A673 (cell line): ENCODE data around the gene ZCWPW2. TPM values are rescaled to one million over a fixed set of nuclear protein-coding genes. Genes with fewer than 3 reads are reported as not detected.

Experiments used
- BruUV-seq: library from RNA; stranded (reverse); fragments of 400-500 nt; replicated peaks from 2 replicates; lab custom pipeline; 2021; lab: Mats Ljungman, UMichigan
- CTCF ChIA-PET: fragments of 300-600 bp; sonication (Branson Sonifier 250); formaldehyde crosslinking; loops from one replicate; lab custom pipeline; 2022; ENCODE audit warnings: antibody characterized with exemption; lab: Charles Lee
- POLR2A ChIA-PET: fragments of 300-600 bp; sonication (Branson Sonifier 250); formaldehyde crosslinking; loops from one replicate; lab custom pipeline; 2022; ENCODE audit warnings: antibody characterized with exemption; ENCODE audit not compliant: low non-redundant PET; lab: Charles Lee
- DNase-seq: peaks from one replicate; pipeline ENCODE4 v3.0.0-alpha.2; 2015; ENCODE audit warnings: low spot score
- H3K27ac ChIP-seq: fragments of 200-600 bp; sonication (generic); 2 replicates; pipeline ENCODE4 v1.5.1; 2016; ENCODE audit warnings: mixed run types, low read depth, mild to moderate bottlenecking, mixed read lengths, antibody characterized with exemption, low read length; ENCODE audit not compliant: poor library complexity, severe bottlenecking
- H3K27me3 ChIP-seq: fragments of 200-600 bp; sonication (generic); replicated peaks from 2 replicates; pipeline ENCODE4 v1.6.1; 2017; ENCODE audit warnings: mixed run types, low read depth, mild to moderate bottlenecking, mixed read lengths, antibody characterized with exemption, low read length; ENCODE audit not compliant: insufficient read depth, poor library complexity
- H3K36me3 ChIP-seq: fragments of 200-600 bp; sonication (generic); 2 replicates; pipeline ENCODE4 v1.6.1; 2016; ENCODE audit warnings: mixed run types, mild to moderate bottlenecking, mixed read lengths, antibody characterized with exemption, low read length; ENCODE audit not compliant: insufficient read depth, poor library complexity, severe bottlenecking
- H3K4me1 ChIP-seq: fragments of 200-600 bp; sonication (generic); 2 replicates; pipeline ENCODE4 v1.6.1; 2017; ENCODE audit warnings: mixed run types, mild to moderate bottlenecking, mixed read lengths, antibody characterized with exemption, low read length; ENCODE audit not compliant: insufficient read depth, poor library complexity, severe bottlenecking
- H3K4me3 ChIP-seq: fragments of 200-600 bp; sonication (generic); 2 replicates; pipeline ENCODE4 v1.5.1; 2016; ENCODE audit warnings: low read depth, mixed run types, mild to moderate bottlenecking, mixed read lengths, low read length; ENCODE audit not compliant: poor library complexity, severe bottlenecking
- H3K9me3 ChIP-seq: fragments of 200-600 bp; sonication (generic); 2 replicates; pipeline ENCODE4 v1.6.1; 2016; ENCODE audit warnings: mixed run types, low read depth, mild to moderate bottlenecking, mixed read lengths, antibody characterized with exemption, low read length; ENCODE audit not compliant: poor library complexity, severe bottlenecking
- CTCF ChIP-seq: fragments of 300-800, 200-600 bp; sonication (generic); conservative IDR thresholded peaks from 2 replicates; pipeline ENCODE4 v1.5.1; 2017; ENCODE audit warnings: low read depth, mild to moderate bottlenecking, antibody characterized with exemption, low read length, moderate library complexity, mixed read lengths
- EZH2 ChIP-seq: fragments of 200-600 bp; sonication (generic); IDR thresholded peaks from 2 replicates; pipeline ENCODE4 v1.6.1; 2017; ENCODE audit warnings: borderline replicate concordance, low read depth, mild to moderate bottlenecking, mixed read lengths, antibody characterized with exemption, low read length; ENCODE audit not compliant: poor library complexity, severe bottlenecking
- intact Hi-C: fragments of 100-400 bp; cut with micrococcal nuclease; formaldehyde crosslinking; loops from one replicate; pipeline ENCODE4 v1.10.0; 2022; ENCODE audit not compliant: unreplicated experiment
- total RNA-seq: library from RNA; stranded (reverse); gene quantifications from 2 replicates; pipeline ENCODE4 v1.2.3, GENCODE V29; 2021

Gene ZCWPW2
- total RNA-seq, 1 experiment from 2014 or later, result not detected

- DNase-seq, result no peak
- TF ChIP-seq EZH2 (no peak), CTCF (no peak)
- intact Hi-C loops, result no loop called here
- Histone ChIP-seq H3K36me3 (no peaks in the 10 kb centered on the region), H3K4me1 (no peaks in the 10 kb centered on the region), H3K9me3 (no peaks in the 10 kb centered on the region), H3K27me3 (no peaks in the 10 kb centered on the region), H3K27ac (no peak overlapping the region), H3K4me3 (no peak overlapping the region)
- ChIA-PET POLR2A (no interaction called here), CTCF (no interaction called here)
- no TSS peak for BruUV-seq
Measured at GRCh38 chr3:28502397-28502937, 153.9 kb downstream of the ZCWPW2 start.

- TF ChIP-seq EZH2 (no peak), CTCF (no peak)
- ChIA-PET POLR2A (no interaction called here), CTCF (no interaction called here)
- Histone ChIP-seq H3K9me3 (no peaks in the 10 kb centered on the region), H3K4me1 (no peaks in the 10 kb centered on the region), H3K4me3 (no peak overlapping the region), H3K27me3 (no peaks in the 10 kb centered on the region), H3K36me3 (no peaks in the 10 kb centered on the region), H3K27ac (no peak overlapping the region)
- BruUV-seq, result no TSS peak
- intact Hi-C loops, result no loop called here
- DNase-seq, result no peak
Measured at GRCh38 chr3:28504976-28505375, 156.5 kb downstream of the ZCWPW2 start.

GRCh38 chr3:28521663-28522062 lies 173.1 kb downstream of the ZCWPW2 start:
- CTCF ChIA-PET, result no interaction called here
- Histone ChIP-seq H3K9me3 (no peaks in the 10 kb centered on the region), H3K4me1 (no peaks in the 10 kb centered on the region), H3K27me3 (no peaks in the 10 kb centered on the region), H3K4me3 (no peak overlapping the region), H3K27ac (no peak overlapping the region), H3K36me3 (no peaks in the 10 kb centered on the region)
- POLR2A ChIA-PET, result no interaction called here
- no peak for DNase-seq
- intact Hi-C loops, result no loop called here
- BruUV-seq, result no TSS peak
- TF ChIP-seq EZH2 (no peak), CTCF (no peak)
